ENCODE results near the gene TUBGCP2. TPM values are rescaled to one million over a fixed set of nuclear protein-coding genes. Genes with fewer than 3 reads are reported as not detected.

TUBGCP2 gene
- total RNA-seq, 1 experiment from 2014 or later: 52.4 TPM

GRCh38 chr10:133241501-133242205 lies 67.0 kb downstream of the TUBGCP2 start:
- no peak overlapping the region for H2BK15ac ChIP-seq (ENCODE audit: low read depth, low read length)
- H4K20me1 ChIP-seq (ENCODE audit: control insufficient read depth, insufficient read depth, insufficient read length): no peaks in the 10 kb centered on the region
- TF ChIP-seq CTCF (conservative IDR thresholded peaks at IDR 0.05): no peak
- H3K36me3 Mint-ChIP-seq (ENCODE audit: insufficient read depth in 1 of 3, low read depth in 3 of 3): peaks cover 0 to 20% (median 0%) of the 10 kb centered on the region in 3 experiments; a peak in 3 of 7 replicates
- H3K27me3 ChIP-seq (ENCODE audit: insufficient read depth, low read length): peaks cover 8% of the 10 kb centered on the region; the same call in 1 of the 2 replicates
- H3K4me1 Mint-ChIP-seq: peaks cover 20 to 34% of the 10 kb centered on the region in 2 experiments
- no peak overlapping the region for H4K5ac ChIP-seq (ENCODE audit: insufficient read length, low read depth, low read length)
- no peak overlapping the region for H2BK12ac ChIP-seq (ENCODE audit: insufficient read length, low read depth, low read length)
- no peaks in the 10 kb centered on the region for H3K9me3 ChIP-seq (ENCODE audit: control insufficient read depth, low read depth, low read length)
- H3K23me2 ChIP-seq (ENCODE audit: insufficient read length, low read depth, low read length, poor library complexity, severe bottlenecking): peaks cover 11% of the 10 kb centered on the region
- H2BK120ac ChIP-seq (ENCODE audit: low read depth, low read length, poor library complexity, severe bottlenecking): no peak overlapping the region
- H3K4me1 ChIP-seq (ENCODE audit: insufficient read depth, low read length): no peaks in the 10 kb centered on the region
- H4K8ac ChIP-seq (replicated peaks; ENCODE audit: insufficient read length, low read depth, low read length): no peak overlapping the region
- H4K91ac ChIP-seq (ENCODE audit: insufficient read length, low read depth, low read length): no peak overlapping the region
- no peak overlapping the region for H3K18ac ChIP-seq (ENCODE audit: insufficient read length, low read depth, low read length)
- no peak overlapping the region for H2BK5ac ChIP-seq (ENCODE audit: insufficient read length, low read length)
- peaks cover 28% of the 10 kb centered on the region for H3K27me3 Mint-ChIP-seq (ENCODE audit: low read depth)
- no peak overlapping the region for H3K27ac ChIP-seq (ENCODE audit: insufficient read length, low read depth, low read length)
- H2BK20ac ChIP-seq (ENCODE audit: low read depth, low read length, poor library complexity, severe bottlenecking): no peak overlapping the region
- no peak overlapping the region for H3K27ac Mint-ChIP-seq
- no CpG with 5 or more reads among the region's 25 CpGs for WGBS (ENCODE audit: extremely low coverage, insufficient read length, low lambda C conversion rate)
- no peak overlapping the region for H2AK5ac ChIP-seq (ENCODE audit: insufficient read length, low read length)
- H3K23ac ChIP-seq (ENCODE audit: insufficient read length, low read depth, low read length): no peak overlapping the region
- H3K79me1 ChIP-seq (ENCODE audit: insufficient read depth, low read depth, low read length, poor library complexity, severe bottlenecking): no peaks in the 10 kb centered on the region
- DNase-seq: no peak
- no peak overlapping the region for H3T11ph ChIP-seq (ENCODE audit: low read length)
- no peaks in the 10 kb centered on the region for H3K79me2 ChIP-seq (ENCODE audit: insufficient read depth, low read length)
- H3K56ac ChIP-seq (ENCODE audit: insufficient read length, low read depth, low read length): no peak overlapping the region
- no peak overlapping the region for H3K4me3 Mint-ChIP-seq
- no peak overlapping the region for H2AFZ ChIP-seq (ENCODE audit: low read length)
- H3K9ac ChIP-seq (ENCODE audit: extremely low read depth, insufficient read length, low read length): no peak overlapping the region
- H3K14ac ChIP-seq (ENCODE audit: insufficient read depth, low read length): peak overlapping the region; percentile 23; the same call in 1 of the 2 replicates
- no peak overlapping the region for H3K4ac ChIP-seq (ENCODE audit: low read depth, low read length)
- H3K4me2 ChIP-seq (ENCODE audit: insufficient read depth, insufficient read length, low read length): no peak overlapping the region
- H3K9me3 Mint-ChIP-seq: no peaks in the 10 kb centered on the region; a peak in 1 of 5 replicates

Data from H9 (cell line).